HAP-1 (cell line): ENCODE results near the gene ZMYND11.
"Not testable (repeated sequence)": the region's sequence is repeated elsewhere in the genome, so short reads cannot be mapped to it uniquely, and the experiment has no call there.

ENCODE experiments used
- DNase-seq, 2 experiments: peaks; one replicate each; pipeline ENCODE4 v3.0.0-alpha.2; 2016 to 2020; ENCODE audit warnings: low spot score in 2 of 2
- H3K27me3 ChIP-seq: fragments of 250-450 bp; sonication (Bioruptor Pico); 2 replicates; pipeline ENCODE4 v1.5.1; 2020; ENCODE audit warnings: low read depth, mild to moderate bottlenecking, moderate library complexity
- H3K36me3 ChIP-seq: fragments of 250-450 bp; sonication (Bioruptor Pico); replicated peaks from 2 replicates; pipeline ENCODE4 v1.5.1; 2020; ENCODE audit warnings: mild to moderate bottlenecking
- H3K4me1 ChIP-seq: fragments of 250-450 bp; sonication (Bioruptor Pico); 2 replicates; pipeline ENCODE4 v1.5.1; 2020; ENCODE audit warnings: mild to moderate bottlenecking
- H3K4me3 ChIP-seq: fragments of 250-450 bp; sonication (Bioruptor Pico); 2 replicates; pipeline ENCODE4 v1.5.1; 2020; ENCODE audit warnings: mild to moderate bottlenecking, moderate library complexity
- H3K9me3 ChIP-seq: fragments of 250-450 bp; sonication (Bioruptor Pico); 2 replicates; pipeline ENCODE4 v1.5.1; 2020; ENCODE audit warnings: mild to moderate bottlenecking, moderate library complexity
- in situ Hi-C: fragments of 300-500 bp; cut with MboI; formaldehyde crosslinking; loops from 3 replicates; pipeline ENCODE4 v1.14.3; 2020; ENCODE audit warnings: low sequenced_read_pairs, inconsistent platforms, mixed read lengths

Gene ZMYND11

GRCh38 chr10:137606-138005 is 2.4 kb downstream of the ZMYND11 start:
- Histone ChIP-seq H3K36me3 (no peaks in the 10 kb centered on the region), H3K9me3 (no peaks in the 10 kb centered on the region), H3K27me3 (no peaks in the 10 kb centered on the region), H3K4me1 (peaks cover 16% of the 10 kb centered on the region), H3K4me3 (no peak overlapping the region)
- in situ Hi-C loops = no loop called here
- DNase-seq = no peak

- Histone ChIP-seq H3K4me1 (peaks cover 5% of the 10 kb centered on the region), H3K4me3 (no peak overlapping the region), H3K27me3 (no peaks in the 10 kb centered on the region), H3K9me3 (peaks cover 14% of the 10 kb centered on the region), H3K36me3 (no peaks in the 10 kb centered on the region)
- in situ Hi-C loops = no loop called here
- DNase-seq = no peak
Observed at GRCh38 chr10:142371-142770, 7.1 kb downstream of the ZMYND11 start.

- no peak for DNase-seq
- H3K27me3 ChIP-seq = no peaks in the 10 kb centered on the region
- H3K4me1 ChIP-seq = no peaks in the 10 kb centered on the region
- peaks cover 8% of the 10 kb centered on the region; the same call in 1 of the 2 replicates for H3K9me3 ChIP-seq
- in situ Hi-C loops = no loop called here
- no peak overlapping the region for H3K4me3 ChIP-seq
- H3K36me3 ChIP-seq = no peaks in the 10 kb centered on the region
Observed at GRCh38 chr10:152915-153314, 17.7 kb downstream of the ZMYND11 start.

- no peaks in the 10 kb centered on the region for H3K36me3 ChIP-seq
- no peak overlapping the region for H3K4me3 ChIP-seq
- in situ Hi-C loops = no loop called here
- no peaks in the 10 kb centered on the region for H3K27me3 ChIP-seq
- H3K4me1 ChIP-seq = no peaks in the 10 kb centered on the region
- peaks cover 8% of the 10 kb centered on the region; the same call in 1 of the 2 replicates for H3K9me3 ChIP-seq
- DNase-seq = no peak
Observed at GRCh38 chr10:154348-154747, 19.1 kb downstream of the ZMYND11 start.

- Histone ChIP-seq H3K36me3 (no peaks in the 10 kb centered on the region), H3K4me3 (no peak overlapping the region), H3K9me3 (peaks cover 11% of the 10 kb centered on the region), H3K27me3 (no peaks in the 10 kb centered on the region), H3K4me1 (no peaks in the 10 kb centered on the region)
- DNase-seq = no peak
- in situ Hi-C loops = no loop called here
Observed at GRCh38 chr10:167383-167782, 32.1 kb downstream of the ZMYND11 start.

- Histone ChIP-seq H3K9me3 (peaks cover 3% of the 10 kb centered on the region; the same call in 1 of the 2 replicates), H3K4me3 (no peak overlapping the region), H3K4me1 (no peaks in the 10 kb centered on the region), H3K27me3 (no peaks in the 10 kb centered on the region), H3K36me3 (no peaks in the 10 kb centered on the region)
- DNase-seq = no peak
- in situ Hi-C loops = no loop called here
Observed at GRCh38 chr10:173741-174140, 38.5 kb downstream of the ZMYND11 start.

GRCh38 chr10:176677-177076 is 41.4 kb downstream of the ZMYND11 start:
- no peak for DNase-seq
- in situ Hi-C loops = no loop called here
- no peaks in the 10 kb centered on the region for H3K36me3 ChIP-seq
- H3K9me3 ChIP-seq = no peaks in the 10 kb centered on the region
- H3K27me3 ChIP-seq = no peaks in the 10 kb centered on the region
- H3K4me1 ChIP-seq = no peaks in the 10 kb centered on the region
- H3K4me3 ChIP-seq = no peak overlapping the region

- Histone ChIP-seq H3K27me3 (no peaks in the 10 kb centered on the region), H3K36me3 (peaks cover 7% of the 10 kb centered on the region), H3K9me3 (no peaks in the 10 kb centered on the region), H3K4me1 (no peaks in the 10 kb centered on the region), H3K4me3 (no peak overlapping the region)
- in situ Hi-C loops = no loop called here
- peak in 1 of 2 experiments; percentile 48 for DNase-seq
Observed at GRCh38 chr10:178208-178607, 43.0 kb downstream of the ZMYND11 start.

GRCh38 chr10:178723-179122 is 43.5 kb downstream of the ZMYND11 start:
- no peaks in the 10 kb centered on the region for H3K27me3 ChIP-seq
- in situ Hi-C loops = no loop called here

GRCh38 chr10:182441-183201 is 47.4 kb downstream of the ZMYND11 start:
- no peaks in the 10 kb centered on the region for H3K9me3 ChIP-seq
- in situ Hi-C loops = no loop called here
- no peak for DNase-seq
- no peak overlapping the region for H3K4me3 ChIP-seq
- no peaks in the 10 kb centered on the region for H3K27me3 ChIP-seq
- peaks cover 7% of the 10 kb centered on the region for H3K36me3 ChIP-seq
- no peaks in the 10 kb centered on the region for H3K4me1 ChIP-seq

More at GRCh38 chr10:178723-179122, 43.5 kb downstream of the ZMYND11 start:
- no peak overlapping the region for H3K4me3 ChIP-seq
- H3K36me3 ChIP-seq = peaks cover 7% of the 10 kb centered on the region
- H3K9me3 ChIP-seq = no peaks in the 10 kb centered on the region
- H3K4me1 ChIP-seq = no peaks in the 10 kb centered on the region
- no peak for DNase-seq

GRCh38 chr10:184174-184573 is 48.9 kb downstream of the ZMYND11 start:
- H3K4me1 ChIP-seq = no peaks in the 10 kb centered on the region
- in situ Hi-C loops = no loop called here
- no peaks in the 10 kb centered on the region for H3K27me3 ChIP-seq
- no peak overlapping the region for H3K4me3 ChIP-seq
- peaks cover 7% of the 10 kb centered on the region for H3K36me3 ChIP-seq
- no peaks in the 10 kb centered on the region for H3K9me3 ChIP-seq
- no peak for DNase-seq

GRCh38 chr10:184911-185310 is 49.7 kb downstream of the ZMYND11 start:
- in situ Hi-C loops = no loop called here
- Histone ChIP-seq H3K36me3 (peaks cover 7% of the 10 kb centered on the region), H3K9me3 (no peaks in the 10 kb centered on the region), H3K4me3 (no peak overlapping the region), H3K4me1 (no peaks in the 10 kb centered on the region), H3K27me3 (no peaks in the 10 kb centered on the region)
- no peak for DNase-seq

GRCh38 chr10:185571-185970 is 50.3 kb downstream of the ZMYND11 start:
- H3K36me3 ChIP-seq, H3K4me3 ChIP-seq, H3K9me3 ChIP-seq, H3K27me3 ChIP-seq, H3K4me1 ChIP-seq, DNase-seq, in situ Hi-C loops: not testable (repeated sequence)

GRCh38 chr10:186911-187310 is 51.7 kb downstream of the ZMYND11 start:
- Histone ChIP-seq H3K27me3 (no peaks in the 10 kb centered on the region), H3K4me1 (peaks cover 7% of the 10 kb centered on the region), H3K9me3 (no peaks in the 10 kb centered on the region), H3K4me3 (no peak overlapping the region), H3K36me3 (peaks cover 7% of the 10 kb centered on the region)
- no peak for DNase-seq
- in situ Hi-C loops = no loop called here

GRCh38 chr10:188546-188945 is 53.3 kb downstream of the ZMYND11 start:
- no peaks in the 10 kb centered on the region for H3K27me3 ChIP-seq
- in situ Hi-C loops = no loop called here
- H3K4me3 ChIP-seq = no peak overlapping the region
- no peaks in the 10 kb centered on the region for H3K9me3 ChIP-seq
- no peak for DNase-seq
- H3K4me1 ChIP-seq = peaks cover 8% of the 10 kb centered on the region
- no peaks in the 10 kb centered on the region; the same call in none of the 2 replicates for H3K36me3 ChIP-seq
